Smooth muscle cell (in vitro differentiated cells): ENCODE measurements around the gene HEBP1. TPM values are rescaled to one million over a fixed set of nuclear protein-coding genes. Genes with fewer than 3 reads are reported as not detected.

Source experiments
- DNase-seq: peaks from one replicate; lab custom pipeline; 2025; ENCODE audit not compliant: unreplicated experiment; lab: John Stamatoyannopoulos, UW
- H2AFZ ChIP-seq: fragments of 200-600 bp; sonication (generic); 2 replicates; pipeline ENCODE4 v1.6.0; 2016; ENCODE audit warnings: antibody characterized with exemption, low read depth, mild to moderate bottlenecking
- H3F3A ChIP-seq: fragments of 200-600 bp; sonication (generic); 2 replicates; pipeline ENCODE4 v1.6.0; 2017; ENCODE audit warnings: antibody characterized with exemption, low read depth
- H3K27ac ChIP-seq: fragments of 200-600 bp; sonication (generic); 2 replicates; pipeline ENCODE4 v1.5.1; 2016; ENCODE audit warnings: low read depth, mild to moderate bottlenecking
- H3K27me3 ChIP-seq: fragments of 200-600 bp; sonication (generic); 2 replicates; pipeline ENCODE4 v1.6.1; 2016; ENCODE audit warnings: low read depth, mild to moderate bottlenecking
- H3K36me3 ChIP-seq: fragments of 200-600 bp; sonication (generic); 2 replicates; pipeline ENCODE4 v1.5.1; 2016; ENCODE audit warnings: low read depth
- H3K4me1 ChIP-seq: fragments of 200-600 bp; sonication (generic); 2 replicates; pipeline ENCODE4 v1.5.1; 2016; ENCODE audit warnings: low read depth
- H3K4me2 ChIP-seq: fragments of 200-600 bp; sonication (generic); 2 replicates; pipeline ENCODE4 v1.6.0; 2016; ENCODE audit warnings: mild to moderate bottlenecking
- H3K4me3 ChIP-seq: fragments of 200-600 bp; sonication (generic); 2 replicates; pipeline ENCODE4 v1.5.1; 2016; ENCODE audit warnings: mild to moderate bottlenecking
- H3K79me2 ChIP-seq: fragments of 200-600 bp; sonication (generic); 2 replicates; pipeline ENCODE4 v1.6.0; 2016; ENCODE audit warnings: low read depth, mild to moderate bottlenecking
- H3K9ac ChIP-seq: fragments of 200-600 bp; sonication (generic); 2 replicates; pipeline ENCODE4 v1.6.0; 2016; ENCODE audit warnings: low read depth
- H3K9me3 ChIP-seq: fragments of 200-600 bp; sonication (generic); replicated peaks from 2 replicates; pipeline ENCODE4 v1.5.1; 2016; ENCODE audit warnings: low read depth
- H4K20me1 ChIP-seq: fragments of 200-600 bp; sonication (generic); 2 replicates; pipeline ENCODE4 v1.6.0; 2016; ENCODE audit warnings: low read depth
- CTCF ChIP-seq: fragments of 200-600 bp; sonication (generic); IDR thresholded peaks from 2 replicates; pipeline ENCODE4 v1.5.1; 2017; ENCODE audit warnings: borderline replicate concordance, mild to moderate bottlenecking, antibody characterized with exemption; ENCODE audit not compliant: insufficient read depth, poor library complexity, severe bottlenecking
- WGBS: methylation state at CpG from one replicate; pipeline ENCODE4 v1.1.7; 2016; ENCODE audit warnings: low lambda C conversion rate; 5-methylcytosine and 5-hydroxymethylcytosine counted together
- polyA plus RNA-seq: library from polyadenylated mRNA; unstranded; fragments of >200 nt; fragmentation: Nextera tagmentation; extraction: Ambion mirVana; gene quantifications from 2 replicates; pipeline ENCODE4 v1.2.1, GENCODE V29; 2016
- total RNA-seq: library from RNA; depleted of rRNA; stranded (reverse); fragments of >200 nt; gene quantifications from 2 replicates; pipeline ENCODE4 v1.2.3, GENCODE V29; 2014

Gene HEBP1
- total and polyA plus RNA-seq, 2 experiments from 2014 or later, result 16.1 to 55.8 TPM

GRCh38 chr12:13002301-13003097 lies 2.4 kb upstream of the HEBP1 start:
- Histone ChIP-seq H3K27ac (no peak overlapping the region), H3K27me3 (no peaks in the 10 kb centered on the region), H3F3A (no peaks in the 10 kb centered on the region), H2AFZ (no peak overlapping the region), H3K9me3 (no peaks in the 10 kb centered on the region), H3K4me1 (peaks cover 13% of the 10 kb centered on the region), H3K79me2 (peaks cover 25% of the 10 kb centered on the region), H3K36me3 (no peaks in the 10 kb centered on the region), H3K4me2 (peak overlapping the region; percentile 89), H3K9ac (no peak overlapping the region), H3K4me3 (no peak overlapping the region), H4K20me1 (peaks cover 13% of the 10 kb centered on the region)
- 97% methylated on average over 10 of the region's 10 CpGs for WGBS
- TF ChIP-seq CTCF, result no peak
- DNase-seq, result no peak

- Histone ChIP-seq H3K4me3 (peak overlapping the region; percentile 95), H2AFZ (peak overlapping the region; percentile 91), H3K9ac (peak overlapping the region; percentile 82), H3K27ac (no peak overlapping the region), H3K4me2 (peak overlapping the region; percentile 89), H3F3A (no peaks in the 10 kb centered on the region), H3K4me1 (peaks cover 13% of the 10 kb centered on the region), H3K79me2 (peaks cover 26% of the 10 kb centered on the region), H3K36me3 (no peaks in the 10 kb centered on the region), H4K20me1 (peaks cover 16% of the 10 kb centered on the region), H3K27me3 (no peaks in the 10 kb centered on the region), H3K9me3 (no peaks in the 10 kb centered on the region)
- TF ChIP-seq CTCF, result no peak
- 48% methylated on average over 16 of the region's 16 CpGs for WGBS
- DNase-seq, result no peak
Observed at GRCh38 chr12:13001775-13002040, 1.6 kb upstream of the HEBP1 start.

- peaks cover 13% of the 10 kb centered on the region for H3K4me1 ChIP-seq
- H3K4me2 ChIP-seq, result peak overlapping the region; percentile 89
- H4K20me1 ChIP-seq, result peaks cover 16% of the 10 kb centered on the region
- no peaks in the 10 kb centered on the region for H3K27me3 ChIP-seq
- peak overlapping the region; percentile 82 for H3K9ac ChIP-seq
- H3K79me2 ChIP-seq, result peaks cover 29% of the 10 kb centered on the region
- WGBS, result 2% methylated on average over 78 of the region's 82 CpGs
- no peaks in the 10 kb centered on the region for H3K9me3 ChIP-seq
- peak overlapping the region; percentile 71 for H3K27ac ChIP-seq
- TF ChIP-seq CTCF, result peak; percentile 37
- peak overlapping the region; percentile 95 for H3K4me3 ChIP-seq
- no peaks in the 10 kb centered on the region for H3K36me3 ChIP-seq
- peak; percentile 71 for DNase-seq
- H2AFZ ChIP-seq, result peak overlapping the region; percentile 91
- H3F3A ChIP-seq, result no peaks in the 10 kb centered on the region
Observed at GRCh38 chr12:13000925-13001774, 1.1 kb upstream of the HEBP1 start.
